Measurements from ENCODE around the gene RELA. TPM values are rescaled to one million over a fixed set of nuclear protein-coding genes. Genes with fewer than 3 reads are reported as not detected.

RELA gene
- total RNA-seq, 1 donor from 2014 or later, result 7.7 TPM

DNA sequence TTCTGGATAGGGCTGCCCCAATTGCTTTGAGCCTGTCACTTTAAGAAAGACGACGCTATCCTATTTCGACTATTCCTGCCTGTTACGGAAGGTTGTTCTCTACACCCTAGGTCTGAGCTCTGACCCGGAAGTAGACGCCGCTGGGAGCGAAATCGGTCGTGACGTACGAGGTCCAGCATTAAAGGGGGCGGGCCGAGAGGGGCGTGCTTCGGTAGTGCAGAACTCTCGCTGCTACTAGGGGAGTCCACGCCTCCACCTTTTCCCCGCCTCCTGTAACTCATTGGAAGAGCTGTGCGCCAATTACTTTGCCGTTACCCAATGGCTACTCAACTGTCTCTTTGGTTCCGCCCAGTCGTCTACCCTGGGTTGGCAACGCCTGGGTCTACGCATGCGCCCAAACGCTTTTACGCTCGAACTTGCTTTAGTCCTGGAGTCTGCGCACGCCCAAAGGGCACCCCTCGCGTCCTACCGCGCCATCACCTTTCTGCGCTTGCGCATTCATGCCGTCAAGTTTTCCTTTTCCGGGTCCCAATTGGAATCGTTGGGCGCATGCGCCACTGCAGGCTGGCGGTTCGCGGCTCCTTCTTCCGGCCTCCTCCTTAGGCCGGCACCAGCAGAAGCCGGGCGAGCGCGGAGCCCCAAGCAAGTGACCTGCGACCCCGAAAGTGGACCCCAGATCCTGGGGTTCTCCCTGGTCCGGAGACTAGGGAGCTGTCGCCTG lies 47.3 kb downstream of the RELA start, which contains the start of gene PCNX3:
TSS of gene PCNX3 (plus strand) at position 548 of the 721 bp plus-strand sequence. CDS start 536 bp downstream, outside the sequence.
- peak; percentile 100 for DNase-seq (ENCODE audit: low spot score)

GRCh38 chr11:65613091-65613928 lies 49.4 kb downstream of the RELA start:
- DNase-seq (ENCODE audit: low spot score), result no peak

DNA sequence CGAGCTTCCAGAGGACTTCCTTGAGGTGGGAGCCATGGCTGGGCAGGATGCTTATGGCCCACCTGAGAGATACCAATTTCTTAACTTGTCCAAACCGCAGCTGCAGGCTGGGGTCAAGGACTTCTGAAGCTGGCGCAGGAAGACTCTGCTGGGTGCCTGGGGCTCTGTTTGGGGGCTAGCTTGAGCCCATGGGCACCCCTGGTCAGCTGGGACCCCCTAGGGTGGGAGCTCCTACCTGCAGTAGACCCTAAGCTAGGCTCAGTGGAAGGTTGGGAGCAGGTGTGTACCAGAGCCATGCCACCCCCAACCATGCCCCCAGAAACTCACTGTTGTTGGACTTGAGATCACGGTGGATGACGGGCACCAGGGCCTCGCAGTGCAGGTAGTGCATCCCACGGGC lies 50.0 kb downstream of the RELA start:
- no peak for DNase-seq (ENCODE audit: low spot score)

DNA sequence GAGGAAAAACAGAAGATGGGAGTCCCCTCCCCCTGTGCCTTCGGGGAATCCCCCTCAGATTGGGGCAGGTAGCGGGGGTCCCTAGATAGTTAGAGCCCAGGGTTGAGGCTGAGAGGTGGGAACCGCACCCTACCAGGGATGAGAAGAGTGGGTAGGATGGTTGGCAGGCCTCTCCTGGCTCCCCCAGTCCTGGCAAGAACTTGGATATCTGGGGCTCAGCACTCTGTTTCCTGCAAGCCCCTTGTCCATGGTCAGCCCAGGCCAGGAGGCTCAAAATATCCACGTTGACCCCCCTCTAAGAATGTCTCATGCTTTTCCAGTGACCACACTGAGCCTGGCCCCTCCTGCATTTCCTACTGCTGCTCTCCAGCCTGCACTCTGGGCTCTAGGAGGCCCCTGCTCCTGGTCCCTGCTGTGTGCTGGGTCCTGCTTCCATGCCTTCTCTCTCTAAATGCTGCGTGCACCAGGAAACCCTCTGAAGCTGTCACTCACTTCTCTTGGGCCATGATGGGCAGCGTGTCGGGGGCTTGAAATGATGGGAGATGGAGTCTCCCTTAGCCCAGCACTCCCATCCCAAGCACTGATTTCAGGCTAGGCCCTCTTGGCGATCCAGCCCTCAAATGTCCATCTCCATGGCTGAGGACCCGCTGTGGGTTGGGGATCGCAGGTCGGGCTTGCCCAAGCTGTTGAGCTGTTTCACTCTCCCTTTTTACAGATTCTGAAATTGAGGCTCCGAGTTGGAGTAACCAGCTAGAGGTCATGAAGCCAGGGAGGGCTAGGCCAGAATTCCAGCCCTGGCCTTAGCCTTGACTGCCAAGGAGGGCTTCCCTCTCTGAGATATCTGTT lies 50.7 kb downstream of the RELA start:
- no peak for DNase-seq (ENCODE audit: low spot score)

GRCh38 chr11:65611028-65611757 lies 51.5 kb downstream of the RELA start:
- peak; percentile 46 for DNase-seq (ENCODE audit: low spot score)

GRCh38 chr11:65610404-65610803 lies 52.3 kb downstream of the RELA start:
- DNase-seq (ENCODE audit: low spot score), result no peak

DNA sequence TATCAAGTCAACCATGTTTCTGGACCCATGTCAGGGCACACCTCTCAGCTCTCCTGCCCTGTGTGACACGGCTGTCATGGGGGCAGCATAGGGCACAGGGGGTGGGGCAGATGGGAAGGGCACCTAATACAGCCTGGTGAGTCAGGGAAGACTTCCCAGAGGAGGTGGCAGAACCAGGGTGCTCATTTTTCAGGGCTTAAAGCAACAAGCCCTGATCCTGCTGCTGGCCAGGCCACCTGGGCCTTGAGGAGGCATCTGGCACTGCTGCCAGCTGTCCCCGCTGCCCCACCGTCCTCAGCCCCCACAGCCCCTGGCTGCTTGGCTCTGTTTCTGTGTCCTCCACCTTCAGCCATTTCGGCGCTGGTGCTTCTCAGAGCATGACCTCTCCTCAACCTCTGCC lies 53.1 kb downstream of the RELA start:
- no peak for DNase-seq (ENCODE audit: low spot score)

DNA sequence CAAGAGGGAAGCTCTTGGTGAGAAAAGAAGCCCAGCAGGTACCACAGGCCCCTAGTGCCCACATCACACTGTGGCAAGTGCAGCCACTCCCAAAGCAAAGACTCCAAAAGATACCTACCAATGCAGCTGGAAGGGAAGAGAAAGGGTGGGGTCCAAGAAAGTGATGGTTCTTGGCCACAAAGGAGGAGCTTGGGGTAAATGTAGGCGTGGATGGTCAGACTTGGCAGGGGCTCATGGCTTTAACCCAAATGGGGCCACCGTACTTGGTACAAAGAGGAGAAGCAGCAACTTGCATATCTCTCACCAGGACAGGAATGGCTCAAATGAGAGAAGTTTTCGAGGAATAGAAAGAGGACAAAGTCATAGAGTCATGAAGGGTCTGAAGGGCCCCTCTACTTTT lies 53.5 kb downstream of the RELA start:
- peak; percentile 58 for DNase-seq (ENCODE audit: low spot score)

DNA sequence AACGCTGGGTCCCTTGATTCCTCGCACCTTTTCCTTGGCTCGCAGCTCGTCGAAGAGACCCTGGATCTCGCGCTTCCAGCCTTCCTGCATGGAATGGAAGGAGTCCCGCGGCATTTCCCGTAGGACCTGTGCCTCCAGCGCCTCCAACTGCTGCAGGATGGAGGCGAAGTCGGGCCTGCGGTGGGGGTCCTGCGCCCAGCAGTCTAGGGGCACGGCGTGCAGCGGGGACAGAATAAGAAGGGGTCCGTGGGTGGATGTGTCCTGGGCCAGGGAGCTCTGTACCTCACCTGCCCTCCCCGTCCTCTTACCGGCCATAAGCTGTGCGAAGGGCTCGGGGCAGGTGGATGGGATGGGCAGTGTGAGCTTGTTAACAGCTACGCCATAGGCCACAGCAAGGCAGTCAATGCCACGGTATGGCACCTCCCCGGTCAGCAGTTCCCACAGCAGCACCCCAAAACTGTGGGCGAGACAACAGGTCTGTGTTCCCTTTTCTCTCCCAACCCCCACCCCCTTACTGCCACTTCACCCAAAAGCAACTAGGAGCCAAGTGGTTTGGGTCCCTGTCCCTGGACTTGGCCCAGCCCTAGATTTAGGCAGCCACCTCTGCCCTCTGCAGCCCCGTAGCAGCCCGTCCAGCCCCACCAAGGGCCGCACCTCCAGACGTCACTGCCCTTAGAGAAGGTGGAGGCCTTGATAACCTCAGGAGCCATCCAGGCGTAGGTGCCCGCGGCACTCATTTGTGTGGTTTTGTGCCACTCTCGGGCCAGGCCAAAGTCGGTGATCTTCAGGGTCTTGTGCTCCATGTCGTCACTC lies 54.9 kb downstream of the RELA start:
- DNase-seq (ENCODE audit: low spot score), result no peak

- DNase-seq (ENCODE audit: low spot score), result peak; percentile 98
These were observed 55.7 kb downstream of the RELA start for GRCh38 chr11:65606876-65607613.

DNA sequence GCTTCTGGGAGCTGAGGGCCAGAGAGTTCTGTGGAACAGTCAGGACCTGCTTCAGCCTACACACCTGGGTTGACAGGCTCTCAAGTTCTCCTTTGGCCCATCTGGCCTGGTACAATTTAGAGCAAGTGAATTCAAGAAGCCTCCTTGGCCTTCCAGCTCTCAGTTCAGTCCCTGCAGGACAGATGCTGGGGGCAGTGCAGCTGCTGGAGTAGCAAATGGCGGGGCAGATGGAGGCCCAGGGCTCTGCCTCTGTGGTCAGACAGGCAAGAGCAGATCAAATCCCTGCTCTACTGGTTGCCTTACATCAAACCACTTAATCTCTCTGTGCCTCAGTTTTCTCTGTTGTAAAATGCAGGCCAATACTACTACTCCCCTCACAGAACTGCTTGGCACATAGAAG lies 58.5 kb downstream of the RELA start:
- no peak for DNase-seq (ENCODE audit: low spot score)

Other genes with a start within 250 kb of the RELA start
- gene NEAT1, start 240.1 kb downstream of the RELA start, total RNA-seq (ENCODE audit: insufficient read depth, low replicate concordance), result 74.6 TPM
- 14,533 TPM for gene MALAT1, start 163.9 kb downstream of the RELA start, total RNA-seq (ENCODE audit: insufficient read depth, low replicate concordance)
- 60.7 TPM for gene SCYL1, start 137.8 kb downstream of the RELA start, total RNA-seq (ENCODE audit: insufficient read depth, low replicate concordance)
- gene LTBP3, start 104.6 kb downstream of the RELA start, total RNA-seq (ENCODE audit: insufficient read depth, low replicate concordance), result 116 TPM
- 17.3 TPM for gene ZNRD2, start 92.4 kb downstream of the RELA start, total RNA-seq (ENCODE audit: insufficient read depth, low replicate concordance)
- gene FAM89B, start 90.4 kb downstream of the RELA start, total RNA-seq (ENCODE audit: insufficient read depth, low replicate concordance), result 36.8 TPM
- 91.0 TPM for gene EHBP1L1, start 86.9 kb downstream of the RELA start, total RNA-seq (ENCODE audit: insufficient read depth, low replicate concordance)
- not detected for gene KCNK7, start 67.1 kb downstream of the RELA start, total RNA-seq (ENCODE audit: insufficient read depth, low replicate concordance)
- gene MAP3K11, start 48.7 kb downstream of the RELA start, total RNA-seq (ENCODE audit: insufficient read depth, low replicate concordance), result 12.0 TPM
- gene PCNX3, start 47.1 kb downstream of the RELA start, total RNA-seq (ENCODE audit: insufficient read depth, low replicate concordance), result 7.2 TPM
- 23.8 TPM for gene SIPA1, start 24.8 kb downstream of the RELA start, total RNA-seq (ENCODE audit: insufficient read depth, low replicate concordance)
- 51.8 TPM for gene KAT5, start 49.3 kb upstream of the RELA start, total RNA-seq (ENCODE audit: insufficient read depth, low replicate concordance)
- gene RNASEH2C, start 57.9 kb upstream of the RELA start, total RNA-seq (ENCODE audit: insufficient read depth, low replicate concordance), result 50.3 TPM
- gene AP5B1, start 118.1 kb upstream of the RELA start, total RNA-seq (ENCODE audit: insufficient read depth, low replicate concordance), result 9.6 TPM
- 1.4 TPM for gene OVOL1, start 124.1 kb upstream of the RELA start, total RNA-seq (ENCODE audit: insufficient read depth, low replicate concordance)
- 1.9 TPM for gene SNX32, start 171.0 kb upstream of the RELA start, total RNA-seq (ENCODE audit: insufficient read depth, low replicate concordance)
- gene CFL1, start 195.3 kb upstream of the RELA start, total RNA-seq (ENCODE audit: insufficient read depth, low replicate concordance), result 353 TPM
- gene MUS81, start 197.5 kb upstream of the RELA start, total RNA-seq (ENCODE audit: insufficient read depth, low replicate concordance), result 38.3 TPM
- gene EFEMP2, start 209.9 kb upstream of the RELA start, total RNA-seq (ENCODE audit: insufficient read depth, low replicate concordance), result 85.5 TPM
- gene CTSW, start 216.9 kb upstream of the RELA start, total RNA-seq (ENCODE audit: insufficient read depth, low replicate concordance), result not detected
- gene FIBP, start 225.6 kb upstream of the RELA start, total RNA-seq (ENCODE audit: insufficient read depth, low replicate concordance), result 103 TPM
- gene CCDC85B, start 227.8 kb upstream of the RELA start, total RNA-seq (ENCODE audit: insufficient read depth, low replicate concordance), result 8.4 TPM
- not detected for gene FOSL1, start 237.5 kb upstream of the RELA start, total RNA-seq (ENCODE audit: insufficient read depth, low replicate concordance)